Activated CD8-positive, alpha-beta T cell treated with anti-CD3 and anti-CD28 coated beads for 36 hours (primary cell): Measurements from ENCODE around the gene NOD2. TPM values are rescaled to one million over a fixed set of nuclear protein-coding genes. Genes with fewer than 3 reads are reported as not detected.
A peak's percentile ranks its signal among the peaks of the same experiment; 100 is the strongest.

ENCODE experiments used
- ATAC-seq: fragments of 200-7000 bp; cut with Tn5 transposase; one replicate; pipeline ENCODE4 v1.10.0; 2021; ENCODE audit warnings: mild to moderate bottlenecking, moderate library complexity
- CTCF ChIA-PET: fragments of 350-600 bp; sonication (Branson Sonifier 250); formaldehyde crosslinking; loops from one replicate; lab custom pipeline; 2021; ENCODE audit warnings: antibody characterized with exemption; lab: Charles Lee
- POLR2A ChIA-PET: fragments of 350-600 bp; sonication (Branson Sonifier 250); formaldehyde crosslinking; loops from one replicate; lab custom pipeline; 2021; ENCODE audit warnings: antibody characterized with exemption; lab: Charles Lee
- DNase-seq: peaks from one replicate; pipeline ENCODE4 v3.0.0-alpha.2; 2020
- H3K27ac Mint-ChIP-seq: one replicate; pipeline ENCODE4 v1.8.0; 2021; ENCODE audit warnings: mild to moderate bottlenecking, mixed read lengths
- H3K27me3 Mint-ChIP-seq: one replicate; pipeline ENCODE4 v1.8.0; 2021; ENCODE audit warnings: mixed read lengths
- H3K36me3 Mint-ChIP-seq: one replicate; pipeline ENCODE4 v1.8.0; 2021; ENCODE audit warnings: low read depth, mixed read lengths
- H3K4me1 Mint-ChIP-seq: one replicate; pipeline ENCODE4 v1.8.0; 2021; ENCODE audit warnings: low read depth, mixed read lengths
- H3K4me3 Mint-ChIP-seq: one replicate; pipeline ENCODE4 v1.8.0; 2021; ENCODE audit warnings: mild to moderate bottlenecking, moderate library complexity, mixed read lengths
- H3K9me3 Mint-ChIP-seq: one replicate; pipeline ENCODE4 v1.8.0; 2021; ENCODE audit warnings: mixed read lengths
- intact Hi-C: fragments of 100-400 bp; cut with micrococcal nuclease; formaldehyde crosslinking; loops from one replicate; pipeline ENCODE4 v1.10.0; 2022
- total RNA-seq, 2 experiments: library from RNA; stranded (reverse); gene quantifications; one replicate each; pipeline ENCODE4 v1.2.3, GENCODE V29; 2021
- TF ChIP-seq, protein P1 (sequence below): fragments of 200-600 bp; IDR thresholded peaks from one replicate; pipeline ENCODE4 v1.8.0; 2022; ENCODE audit warnings: antibody characterized with exemption, mild to moderate bottlenecking

Gene NOD2
- total RNA-seq, 2 experiments from 2014 or later: 1.1 to 1.6 TPM

GRCh38 chr16:50697881-50698767, 4.7 kb downstream of the NOD2 start:
- Mint-ChIP-seq H3K27ac (peak overlapping the region; percentile 90), H3K27me3 (peaks cover 8% of the 10 kb centered on the region), H3K36me3 (no peaks in the 10 kb centered on the region), H3K4me3 (peak overlapping the region; percentile 68), H3K4me1 (peaks cover 60% of the 10 kb centered on the region), H3K9me3 (no peaks in the 10 kb centered on the region)
- CTCF ChIA-PET: interaction anchor here (1.3 to 2.3 kb wide), 4 partner anchors 11 to 49 kb away, joined by 3 to 11 read pairs (median 4); partner anchors contain the start of gene SNX20
- DNase-seq (peak; percentile 78), ATAC-seq (peak; percentile 60)
- TF ChIP-seq, protein P1, sequence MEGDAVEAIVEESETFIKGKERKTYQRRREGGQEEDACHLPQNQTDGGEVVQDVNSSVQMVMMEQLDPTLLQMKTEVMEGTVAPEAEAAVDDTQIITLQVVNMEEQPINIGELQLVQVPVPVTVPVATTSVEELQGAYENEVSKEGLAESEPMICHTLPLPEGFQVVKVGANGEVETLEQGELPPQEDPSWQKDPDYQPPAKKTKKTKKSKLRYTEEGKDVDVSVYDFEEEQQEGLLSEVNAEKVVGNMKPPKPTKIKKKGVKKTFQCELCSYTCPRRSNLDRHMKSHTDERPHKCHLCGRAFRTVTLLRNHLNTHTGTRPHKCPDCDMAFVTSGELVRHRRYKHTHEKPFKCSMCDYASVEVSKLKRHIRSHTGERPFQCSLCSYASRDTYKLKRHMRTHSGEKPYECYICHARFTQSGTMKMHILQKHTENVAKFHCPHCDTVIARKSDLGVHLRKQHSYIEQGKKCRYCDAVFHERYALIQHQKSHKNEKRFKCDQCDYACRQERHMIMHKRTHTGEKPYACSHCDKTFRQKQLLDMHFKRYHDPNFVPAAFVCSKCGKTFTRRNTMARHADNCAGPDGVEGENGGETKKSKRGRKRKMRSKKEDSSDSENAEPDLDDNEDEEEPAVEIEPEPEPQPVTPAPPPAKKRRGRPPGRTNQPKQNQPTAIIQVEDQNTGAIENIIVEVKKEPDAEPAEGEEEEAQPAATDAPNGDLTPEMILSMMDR: no peak
- POLR2A ChIA-PET: interaction anchor here (0.7 to 3.5 kb wide), 6 partner anchors 12 to 43 kb away, joined by 3 to 19 read pairs (median 4); partner anchors contain the start of gene SNX20
- intact Hi-C loops: loop anchor here (5.0 kb wide), 1 partner anchor 44 kb away; the partner anchor contains the start of gene CYLD

DNA sequence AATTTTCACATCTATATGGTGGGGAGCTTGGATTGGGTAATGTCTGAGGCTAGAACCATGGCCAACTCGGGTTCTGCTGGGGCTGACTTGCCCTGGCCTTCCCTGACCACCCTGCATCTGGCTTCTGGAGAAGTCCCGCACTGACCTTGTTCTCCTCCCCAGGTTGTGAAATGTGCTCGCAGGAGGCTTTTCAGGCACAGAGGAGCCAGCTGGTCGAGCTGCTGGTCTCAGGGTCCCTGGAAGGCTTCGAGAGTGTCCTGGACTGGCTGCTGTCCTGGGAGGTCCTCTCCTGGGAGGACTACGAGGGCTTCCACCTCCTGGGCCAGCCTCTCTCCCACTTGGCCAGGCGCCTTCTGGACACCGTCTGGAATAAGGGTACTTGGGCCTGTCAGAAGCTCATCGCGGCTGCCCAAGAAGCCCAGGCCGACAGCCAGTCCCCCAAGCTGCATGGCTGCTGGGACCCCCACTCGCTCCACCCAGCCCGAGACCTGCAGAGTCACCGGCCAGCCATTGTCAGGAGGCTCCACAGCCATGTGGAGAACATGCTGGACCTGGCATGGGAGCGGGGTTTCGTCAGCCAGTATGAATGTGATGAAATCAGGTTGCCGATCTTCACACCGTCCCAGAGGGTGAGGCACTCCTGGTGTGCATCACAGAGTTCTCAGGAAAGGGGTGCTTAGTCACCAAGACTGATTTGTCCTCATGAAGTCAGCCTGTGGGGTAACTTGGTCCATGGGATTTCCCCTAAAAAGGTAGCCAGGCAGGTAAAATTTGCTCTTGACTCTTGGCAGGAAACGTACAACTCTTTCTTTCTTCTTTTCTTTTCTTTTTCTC, 6.1 kb downstream of the NOD2 start:
- Mint-ChIP-seq H3K4me1 (peaks cover 51% of the 10 kb centered on the region), H3K27ac (peak overlapping the region; percentile 66)

DNA sequence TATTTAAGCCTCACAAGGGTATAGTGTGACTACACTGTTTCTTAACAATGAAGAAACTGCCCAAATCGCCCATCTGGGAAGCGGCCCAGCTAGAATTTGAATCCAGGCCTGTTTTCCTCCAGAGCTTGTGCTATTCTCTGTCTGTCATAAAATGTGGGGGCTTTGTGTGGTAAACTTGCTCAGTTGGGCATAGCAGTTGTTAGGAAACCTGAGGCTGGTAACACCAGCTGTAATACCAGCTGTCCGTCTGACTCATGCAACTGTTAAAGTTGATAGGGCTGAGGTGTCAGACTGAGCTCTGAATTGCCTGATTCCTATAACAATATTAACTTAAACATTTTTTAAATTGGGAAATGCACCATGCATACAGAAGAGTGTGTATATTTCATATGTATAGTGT, 9.3 kb downstream of the NOD2 start:
- Mint-ChIP-seq H3K27me3 (no peaks in the 10 kb centered on the region), H3K27ac (no peak overlapping the region), H3K4me3 (no peak overlapping the region), H3K9me3 (peaks cover 20% of the 10 kb centered on the region), H3K4me1 (peaks cover 38% of the 10 kb centered on the region), H3K36me3 (peaks cover 15% of the 10 kb centered on the region)
- ChIA-PET POLR2A (interaction anchor here (1.3 to 1.4 kb wide), 2 partner anchors 9 to 34 kb away, joined by 3 to 4 read pairs; no protein-coding TSS in a partner anchor), CTCF (interaction anchor here (1.3 to 2.7 kb wide), 3 partner anchors 26 to 35 kb away, joined by 4 to 11 read pairs (median 4); no protein-coding TSS in a partner anchor)
- ATAC-seq: no peak
- intact Hi-C loops: no loop called here
- TF ChIP-seq, protein P1: no peak
- DNase-seq: no peak

More for the DNA sequence above, 6.1 kb downstream of the NOD2 start:
- DNase-seq: peak; percentile 63
- intact Hi-C loops: loop anchor here (5.0 kb wide), 1 partner anchor 43 kb away; the partner anchor contains the start of gene CYLD
- Mint-ChIP-seq H3K9me3 (peaks cover 8% of the 10 kb centered on the region), H3K36me3 (peaks cover 6% of the 10 kb centered on the region), H3K27me3 (peaks cover 7% of the 10 kb centered on the region), H3K4me3 (peak overlapping the region; percentile 23)
- POLR2A ChIA-PET: interaction anchor here (0.5 to 1.5 kb wide), 6 partner anchors 9 to 42 kb away, joined by 3 to 4 read pairs (median 4); partner anchors contain the start of genes CYLD and SNX20
- ATAC-seq: peak; percentile 73
- TF ChIP-seq, protein P1: no peak
- CTCF ChIA-PET: interaction anchor here (1.2 to 2.8 kb wide), 5 partner anchors 9 to 107 kb away, joined by 3 to 11 read pairs (median 11); no protein-coding TSS in a partner anchor

DNA sequence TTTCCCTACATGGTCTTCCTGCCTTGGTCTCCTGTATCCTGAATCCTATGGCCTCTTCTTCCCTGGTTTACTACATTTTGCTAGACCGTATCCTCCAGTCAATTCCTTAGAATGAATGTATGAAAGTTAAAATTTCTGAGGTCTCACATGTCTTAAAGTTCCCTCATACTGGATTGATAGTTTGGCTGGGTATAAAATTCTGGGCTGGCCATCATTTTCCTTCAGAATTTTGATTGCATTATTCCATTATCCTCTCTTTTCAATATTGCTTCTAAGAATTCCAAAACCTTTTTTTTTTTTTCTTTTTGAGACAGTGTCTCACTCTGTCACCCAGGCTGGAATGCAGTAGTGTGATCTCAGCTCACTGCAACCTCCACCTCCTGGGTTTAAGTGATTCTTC, 10.8 kb downstream of the NOD2 start:
- ChIA-PET CTCF (no interaction called here), POLR2A (no interaction called here)
- intact Hi-C loops: no loop called here
- H3K27ac Mint-ChIP-seq: no peak overlapping the region
- H3K4me3 Mint-ChIP-seq: no peak overlapping the region
- H3K4me1 Mint-ChIP-seq: peaks cover 38% of the 10 kb centered on the region
- peaks cover 15% of the 10 kb centered on the region for H3K36me3 Mint-ChIP-seq
- peaks cover 20% of the 10 kb centered on the region for H3K9me3 Mint-ChIP-seq
- no peaks in the 10 kb centered on the region for H3K27me3 Mint-ChIP-seq
- no peak for ATAC-seq
- no peak for DNase-seq
- TF ChIP-seq, protein P1: no peak
